HK-2 (cell line): ENCODE data around the gene MPO.

Experiments
- DNase-seq: peaks from one replicate; pipeline ENCODE4 v3.0.0-alpha.2; 2018; ENCODE audit not compliant: unreplicated experiment

The MPO gene

DNA sequence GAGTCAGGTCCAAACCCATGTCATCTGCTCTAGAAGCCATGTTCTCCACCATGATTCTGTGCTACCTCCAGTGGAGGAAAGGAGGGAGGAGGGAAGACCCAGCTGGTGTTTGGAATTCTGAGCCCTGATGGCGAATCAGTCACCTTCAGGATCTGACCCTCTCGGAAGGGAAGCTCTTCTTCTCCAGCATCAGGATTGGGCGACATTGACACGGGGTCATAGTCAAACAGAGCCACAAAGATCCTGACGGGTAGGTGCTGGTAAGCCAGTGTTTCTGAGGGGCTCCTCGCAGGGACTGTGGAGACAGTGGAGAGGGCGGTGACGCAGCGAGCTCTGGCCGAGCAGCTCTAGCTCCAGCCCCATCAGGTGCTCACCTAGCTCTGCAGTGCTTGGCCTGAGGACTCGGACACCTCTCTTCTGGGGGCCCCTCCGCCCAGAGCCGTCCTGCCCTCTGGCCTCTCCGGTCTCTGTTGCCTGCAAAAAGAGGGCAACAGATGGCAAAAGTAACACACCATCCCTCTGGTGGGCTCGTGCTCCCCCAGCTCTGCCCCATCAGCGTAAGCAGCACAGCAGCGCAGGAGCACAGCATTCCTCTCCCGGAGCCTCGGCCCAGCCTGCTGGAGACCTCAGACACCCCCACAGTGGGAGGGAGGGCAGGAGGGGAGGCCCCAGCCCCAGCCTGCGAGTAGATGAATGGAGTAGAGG, 26.9 kb upstream of the MPO start:
- DNase-seq = no peak

DNA sequence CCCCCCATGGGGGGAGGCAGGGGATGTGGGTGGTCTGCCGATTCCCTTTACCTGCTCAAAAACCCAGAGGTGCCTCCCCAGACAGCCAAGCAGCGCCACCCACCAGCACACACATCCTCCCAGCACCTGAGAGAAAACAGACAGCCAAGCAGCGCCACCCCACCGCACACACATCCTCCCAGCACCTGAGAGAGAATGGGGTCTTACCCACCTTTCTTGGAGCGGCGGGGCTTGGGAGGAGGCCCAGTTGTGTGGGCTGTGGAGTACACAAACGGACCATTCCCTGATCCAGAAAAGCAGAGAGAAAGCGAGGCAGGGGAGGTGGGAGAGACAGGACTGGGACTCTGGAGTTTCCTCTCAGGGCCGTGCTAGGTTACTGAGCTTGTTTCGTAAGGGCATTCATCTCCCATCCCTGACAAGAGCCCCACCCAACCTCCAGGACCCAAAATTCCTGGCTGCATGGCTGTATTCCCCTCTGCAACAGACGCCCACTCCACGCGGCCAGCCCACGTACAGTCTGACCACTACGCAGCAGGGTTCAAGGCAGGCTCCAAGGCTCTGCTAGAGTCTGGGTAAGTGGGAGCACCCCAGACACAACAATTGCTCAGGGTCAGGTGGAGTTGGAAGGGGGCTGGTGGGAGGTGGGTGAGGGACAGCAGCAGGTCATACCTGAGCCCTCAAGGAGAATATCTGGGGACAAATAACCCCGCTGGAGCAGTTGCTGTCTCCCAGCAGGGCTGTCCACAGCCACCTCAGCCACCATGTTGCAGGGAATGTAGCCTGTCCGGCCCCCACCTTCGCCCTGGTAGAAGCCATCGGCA, 25.6 kb upstream of the MPO start:
- no peak for DNase-seq

GRCh38 chr17:58305626-58306025, 24.9 kb upstream of the MPO start:
- DNase-seq = no peak

- no peak for DNase-seq
Measured at GRCh38 chr17:58304750-58305486, 24.2 kb upstream of the MPO start.

DNA sequence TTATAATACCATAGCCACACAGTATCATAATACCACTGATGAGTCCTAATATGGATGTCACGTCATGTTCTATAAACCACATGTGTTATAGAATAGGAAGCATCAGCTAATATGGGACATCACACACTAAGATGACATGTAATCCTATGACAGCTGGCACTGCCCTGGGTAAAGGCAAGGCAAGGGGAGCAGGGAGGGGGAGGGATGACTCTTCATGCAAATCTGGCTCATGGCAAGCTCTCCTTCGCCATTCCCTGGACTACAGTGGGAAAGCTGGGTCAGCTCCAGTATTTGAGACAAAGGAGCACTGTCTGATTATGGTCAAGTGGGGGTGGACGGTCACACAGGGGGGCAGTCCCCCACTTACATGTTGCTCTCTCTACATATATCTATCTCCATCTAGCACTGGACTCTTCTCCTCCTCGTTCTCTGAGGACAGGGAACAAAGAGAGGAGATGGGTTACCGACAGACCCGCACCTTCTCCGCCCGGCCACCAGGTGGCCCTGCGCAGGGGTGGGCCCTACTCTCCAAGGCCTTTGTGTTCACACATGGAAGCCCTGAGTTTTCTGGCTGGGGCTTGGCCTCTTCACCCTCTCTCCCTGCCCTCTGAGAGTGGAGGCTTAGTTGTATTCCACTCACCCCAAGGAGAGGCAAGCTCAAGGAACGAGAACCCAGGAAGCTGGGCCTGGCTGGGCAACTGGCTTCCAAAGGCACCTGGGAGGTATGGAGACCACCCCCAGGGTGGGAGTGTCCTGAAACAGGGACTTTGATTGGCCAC, 23.4 kb upstream of the MPO start:
- DNase-seq = peak; percentile 61

DNA sequence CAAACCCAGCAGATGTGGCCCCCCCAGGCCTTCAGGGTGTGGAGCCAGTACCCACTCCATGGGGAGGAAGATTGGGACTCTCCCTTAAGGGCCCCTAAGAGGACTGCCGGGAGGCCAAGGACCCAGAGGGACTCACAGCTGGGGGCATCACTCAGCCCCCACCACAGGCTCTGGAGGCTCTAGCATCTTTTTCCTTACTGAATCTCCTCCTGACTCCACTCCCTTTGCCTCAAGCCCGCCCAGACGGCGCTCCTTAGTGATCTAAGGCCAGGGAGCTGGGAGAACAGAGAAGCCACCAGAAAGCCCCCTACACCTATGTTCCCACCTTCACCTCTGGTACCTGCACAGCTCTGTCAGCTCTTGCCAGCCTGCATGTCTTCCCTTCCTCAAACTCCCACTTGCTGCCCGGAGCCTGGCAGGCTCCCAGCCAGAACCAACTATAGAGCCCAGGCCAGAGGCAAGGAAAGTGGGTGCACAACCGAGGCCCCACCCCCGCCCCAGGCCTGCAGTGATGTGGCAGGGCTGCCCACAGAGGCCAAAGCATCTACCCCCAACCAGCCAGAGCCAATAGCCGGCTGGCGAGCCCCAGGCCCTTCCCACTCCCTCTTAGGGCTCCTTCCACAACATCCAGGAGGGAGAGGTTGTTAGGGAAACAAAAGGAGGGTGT, 22.3 kb upstream of the MPO start:
- DNase-seq = no peak

DNA sequence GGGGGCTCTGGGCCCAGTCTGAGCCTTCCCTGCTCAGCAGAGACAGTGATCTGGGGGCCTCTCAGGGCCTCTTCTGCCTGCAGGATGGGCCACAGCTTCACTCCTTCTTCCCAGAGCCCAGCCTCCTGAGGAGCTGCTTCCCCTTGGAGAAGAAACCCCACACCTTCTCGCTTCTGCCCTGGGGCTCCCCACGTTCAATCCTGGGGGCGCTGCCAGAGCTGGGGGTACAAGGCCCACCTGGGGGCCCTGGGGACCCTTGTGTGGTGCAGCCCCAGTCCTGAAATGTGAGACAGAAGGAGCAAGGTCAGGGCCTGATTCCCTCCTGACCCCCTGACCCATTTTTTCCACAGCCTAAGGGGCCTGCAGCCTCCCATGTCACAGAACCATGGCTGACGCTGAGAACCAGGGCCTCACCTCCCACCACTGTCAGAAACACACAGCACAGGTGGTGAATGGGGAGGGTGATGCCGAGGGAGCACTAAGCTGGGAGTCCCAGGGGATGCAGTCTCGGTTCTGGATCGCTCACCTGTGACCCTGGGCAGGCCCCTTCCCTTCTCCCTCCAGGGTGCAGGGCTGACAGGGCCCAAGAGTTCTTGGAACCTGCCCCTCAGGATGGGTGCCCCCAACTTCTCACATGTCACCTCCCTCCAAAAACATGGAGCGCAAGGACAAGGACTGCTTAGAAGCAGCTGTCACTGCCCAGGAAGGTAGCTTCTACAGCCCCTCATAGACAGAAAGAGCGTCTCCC, 21.6 kb upstream of the MPO start:
- DNase-seq = no peak

- DNase-seq = no peak
Measured at GRCh38 chr17:58301504-58302150, 20.9 kb upstream of the MPO start.

DNA sequence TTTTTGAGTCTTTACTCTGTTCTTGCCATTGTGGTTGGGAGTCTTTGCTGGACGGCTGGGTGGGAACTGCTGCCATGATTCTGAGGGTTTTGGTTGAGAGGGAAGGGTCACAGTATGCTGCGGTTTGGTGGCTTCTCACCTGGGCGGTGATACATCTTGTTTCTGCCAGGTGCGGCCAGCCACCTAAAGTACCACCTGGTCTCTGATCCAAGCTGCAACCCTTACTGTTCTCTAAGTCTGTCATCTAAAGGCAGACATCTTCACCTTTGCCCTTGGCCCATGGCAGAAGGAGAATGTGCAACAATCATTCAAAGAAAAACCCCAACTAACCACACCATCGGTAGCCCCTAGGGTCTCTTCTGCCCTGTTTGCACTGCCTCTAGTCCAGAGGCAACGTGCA, 19.6 kb upstream of the MPO start:
- no peak for DNase-seq

GRCh38 chr17:58294034-58294433, 13.3 kb upstream of the MPO start:
- no peak for DNase-seq

DNA sequence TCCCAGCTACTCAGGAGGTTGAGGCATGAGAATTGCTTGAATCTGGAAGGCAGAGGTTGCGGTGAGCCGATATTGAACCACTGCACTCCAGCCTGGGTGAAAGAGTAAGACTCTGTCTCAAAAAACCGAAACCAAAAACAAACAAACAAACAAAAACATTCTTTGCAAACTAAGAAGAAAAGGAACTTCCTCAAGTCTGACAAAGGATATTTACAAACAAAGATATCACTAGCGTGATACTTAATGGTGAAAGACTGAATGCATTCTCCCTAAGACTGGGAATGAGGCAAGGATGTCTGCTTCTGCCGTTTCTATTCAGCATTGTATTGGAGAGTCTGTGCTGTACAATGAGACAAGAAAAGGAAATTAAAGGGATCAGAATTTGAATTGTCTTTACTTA, 10.5 kb upstream of the MPO start:
- no peak for DNase-seq

GRCh38 chr17:58289869-58290268, 9.1 kb upstream of the MPO start:
- DNase-seq = peak; percentile 42

DNA sequence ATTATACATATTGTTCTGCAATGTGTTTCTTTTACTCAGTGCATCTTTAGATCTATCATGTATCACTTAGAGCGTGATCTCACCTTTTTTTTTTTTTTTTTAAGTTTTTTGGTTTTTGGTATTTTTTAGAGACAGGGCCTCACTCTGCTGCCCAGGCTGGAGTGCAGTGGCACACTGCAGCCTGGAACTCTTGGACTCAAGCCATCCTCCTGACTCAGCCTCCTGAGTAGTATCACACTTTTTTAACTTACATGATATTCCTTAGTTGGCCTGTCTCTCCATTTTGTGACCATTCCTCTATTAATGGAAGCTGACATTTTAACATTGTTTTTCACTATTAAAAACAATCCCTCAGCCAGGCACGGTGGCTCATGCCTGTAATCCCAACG, 4.7 kb upstream of the MPO start:
- no peak for DNase-seq

GRCh38 chr17:58284613-58285421, 4.1 kb upstream of the MPO start:
- no peak for DNase-seq

- DNase-seq = no peak
Measured at GRCh38 chr17:58283674-58284612, 3.2 kb upstream of the MPO start.

DNA sequence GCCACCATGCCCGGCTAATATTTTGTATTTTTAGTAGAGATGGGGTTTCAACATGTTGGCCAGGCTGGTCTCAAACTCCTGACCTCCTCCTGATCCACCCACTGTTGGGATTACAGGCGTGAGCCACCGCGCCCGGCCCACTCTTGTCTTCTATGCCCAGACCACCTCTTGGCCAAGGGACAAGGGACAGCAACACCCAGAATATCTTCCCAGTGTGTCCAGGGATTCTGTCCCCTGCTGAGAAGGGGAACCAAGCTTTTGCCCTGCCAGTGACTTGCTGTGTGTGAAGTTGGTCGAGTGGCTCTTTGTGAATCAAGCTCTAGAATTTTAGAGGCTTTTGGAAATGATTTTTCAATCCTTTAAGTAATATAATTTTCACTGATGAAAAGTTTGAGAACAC, 1.7 kb upstream of the MPO start:
- DNase-seq = no peak

DNA sequence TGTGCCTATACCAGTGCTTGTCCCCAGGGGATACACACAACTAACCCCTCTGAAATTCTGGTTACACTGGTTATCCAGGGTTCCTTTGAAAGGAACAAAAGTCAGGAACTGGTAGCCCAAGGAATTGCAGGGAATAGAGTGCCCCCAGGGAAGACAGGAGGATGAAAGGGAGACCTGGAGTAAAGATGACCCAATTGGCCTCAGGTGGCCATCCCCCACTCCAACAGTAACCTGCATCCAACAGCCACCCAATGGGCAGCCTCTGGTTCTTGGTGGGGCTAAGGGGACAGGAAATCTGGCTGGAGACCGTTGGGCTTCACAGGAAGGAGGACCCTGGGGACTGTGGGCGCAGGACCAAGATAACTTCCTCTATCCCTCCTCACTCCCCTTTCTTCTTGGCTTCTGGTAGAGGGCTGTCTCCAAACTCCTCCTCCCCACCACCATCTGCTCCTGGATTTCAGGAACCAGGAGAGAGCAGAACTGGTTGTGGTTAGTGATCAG, 826 bp upstream of the MPO start:
- no peak for DNase-seq
